NOMO-1 (cell line): ENCODE data around the gene NR2F6.
"Not testable (repeated sequence)": the region's sequence is repeated elsewhere in the genome, so short reads cannot be mapped to it uniquely, and the experiment has no call there.

Source experiments
- DNase-seq, 2 experiments: peaks; one replicate each; lab custom pipeline; 2025; ENCODE audit not compliant: unreplicated experiment in 2 of 2; lab: John Stamatoyannopoulos, UW

Gene NR2F6

DNA sequence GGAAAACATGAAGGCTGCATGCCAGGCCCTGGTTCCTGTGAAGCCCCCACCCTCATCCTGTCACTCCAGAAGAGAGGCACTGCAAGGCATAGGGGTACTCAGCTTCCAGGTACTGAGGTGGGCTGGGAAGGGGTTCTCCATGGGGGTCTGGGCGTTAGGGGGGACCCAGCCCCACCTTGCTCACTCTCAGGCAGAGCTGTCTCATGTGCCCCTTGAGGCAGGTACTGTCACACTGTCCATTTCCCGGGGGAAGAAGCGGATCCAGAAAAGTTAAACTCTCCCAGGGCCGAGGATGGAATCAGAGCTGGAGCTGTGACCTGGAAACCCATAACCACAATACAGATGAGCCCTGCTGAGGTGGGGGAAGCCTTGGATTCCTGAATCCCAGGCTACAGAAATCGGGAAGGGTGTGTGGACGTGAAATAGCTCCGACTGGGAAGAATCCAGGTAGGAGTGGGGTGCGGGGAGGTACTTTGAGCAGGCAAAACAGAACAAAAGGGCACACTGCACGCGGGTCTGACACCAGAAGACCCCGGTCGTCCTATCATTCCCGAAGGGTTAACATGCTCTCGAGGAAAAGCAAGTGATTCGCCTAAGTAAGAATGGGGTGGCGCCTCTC lies 31.1 kb downstream of the NR2F6 start:
- no peak for DNase-seq

DNA sequence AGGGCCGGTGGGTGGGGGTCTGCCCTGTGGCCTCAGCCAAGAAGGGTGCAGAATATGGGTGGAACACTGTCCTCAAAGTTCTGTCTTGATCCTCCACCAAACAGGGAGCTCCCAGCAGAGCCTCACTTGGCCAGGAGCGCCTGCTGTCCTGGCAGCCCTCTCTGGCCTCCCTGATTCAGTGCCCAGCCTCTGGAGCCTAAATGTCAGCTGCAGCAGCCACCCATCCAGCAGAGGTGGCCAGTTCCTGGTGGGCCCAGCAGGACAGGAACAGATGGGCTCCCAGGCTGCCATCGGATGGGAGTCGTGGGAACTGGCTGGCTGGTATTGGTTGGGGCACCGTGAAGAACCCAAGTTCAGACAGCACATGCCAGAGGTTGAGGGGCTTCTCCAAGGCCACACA lies 32.4 kb downstream of the NR2F6 start:
- DNase-seq = no peak

DNA sequence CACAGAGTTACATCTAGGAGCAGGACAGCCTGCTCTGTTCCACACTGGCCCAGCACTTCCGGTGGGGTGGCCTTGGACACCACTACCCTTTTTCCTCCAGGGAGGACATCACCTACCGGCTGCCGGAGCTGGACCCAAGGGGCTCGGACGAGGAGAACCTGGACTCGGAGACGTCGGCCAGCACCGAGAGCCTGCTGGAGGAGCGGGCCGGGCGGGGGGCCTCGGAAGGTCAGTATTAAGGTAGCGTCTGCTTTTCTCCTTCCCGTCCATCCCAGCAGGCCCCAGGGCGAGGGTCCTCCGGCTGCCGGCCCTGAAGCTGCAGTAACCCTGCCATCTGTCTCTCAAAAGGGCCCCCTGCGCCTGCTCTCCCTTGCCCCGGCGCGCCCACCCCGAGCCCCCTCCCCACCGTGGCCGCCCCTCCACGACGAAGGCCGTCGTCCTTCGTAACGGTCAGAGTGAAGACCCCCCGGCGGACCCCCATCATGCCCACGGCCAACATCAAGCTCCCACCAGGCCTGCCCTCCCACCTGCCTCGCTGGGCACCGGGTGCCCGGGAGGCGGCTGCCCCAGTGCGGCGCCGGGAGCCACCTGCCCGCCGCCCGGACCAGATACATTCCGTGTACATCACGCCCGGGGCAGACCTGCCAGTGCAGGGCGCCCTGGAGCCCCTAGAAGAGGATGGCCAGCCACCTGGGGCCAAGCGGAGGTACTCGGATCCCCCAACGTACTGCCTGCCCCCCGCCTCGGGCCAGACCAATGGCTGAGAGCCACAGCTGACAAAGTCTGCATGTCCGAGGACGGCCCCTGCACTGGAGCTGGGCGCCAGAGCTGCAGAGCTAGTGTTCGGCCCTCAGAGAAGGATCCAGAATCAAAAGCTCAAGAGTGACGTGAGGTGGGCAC lies 33.9 kb downstream of the NR2F6 start:
- DNase-seq = no peak

DNA sequence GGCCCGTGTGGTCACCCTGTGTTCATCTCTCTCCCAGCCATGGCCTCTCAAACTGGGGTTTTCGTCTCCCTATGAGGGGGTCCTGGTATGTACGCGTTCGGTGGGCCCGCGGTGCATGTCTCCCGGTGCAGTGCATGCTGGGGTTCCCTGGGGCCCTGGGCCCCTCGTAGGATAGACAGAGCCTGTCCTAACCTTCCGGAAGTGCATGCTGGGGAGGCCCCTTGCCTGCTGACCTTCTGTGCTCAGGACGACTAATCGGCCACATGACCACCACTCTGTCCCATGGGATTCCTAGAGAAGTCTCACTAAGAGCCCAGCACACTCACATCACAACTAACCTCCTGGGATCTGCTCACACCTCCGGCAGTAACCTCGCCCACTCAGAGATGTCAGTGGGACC lies 35.4 kb downstream of the NR2F6 start:
- no peak for DNase-seq

DNA sequence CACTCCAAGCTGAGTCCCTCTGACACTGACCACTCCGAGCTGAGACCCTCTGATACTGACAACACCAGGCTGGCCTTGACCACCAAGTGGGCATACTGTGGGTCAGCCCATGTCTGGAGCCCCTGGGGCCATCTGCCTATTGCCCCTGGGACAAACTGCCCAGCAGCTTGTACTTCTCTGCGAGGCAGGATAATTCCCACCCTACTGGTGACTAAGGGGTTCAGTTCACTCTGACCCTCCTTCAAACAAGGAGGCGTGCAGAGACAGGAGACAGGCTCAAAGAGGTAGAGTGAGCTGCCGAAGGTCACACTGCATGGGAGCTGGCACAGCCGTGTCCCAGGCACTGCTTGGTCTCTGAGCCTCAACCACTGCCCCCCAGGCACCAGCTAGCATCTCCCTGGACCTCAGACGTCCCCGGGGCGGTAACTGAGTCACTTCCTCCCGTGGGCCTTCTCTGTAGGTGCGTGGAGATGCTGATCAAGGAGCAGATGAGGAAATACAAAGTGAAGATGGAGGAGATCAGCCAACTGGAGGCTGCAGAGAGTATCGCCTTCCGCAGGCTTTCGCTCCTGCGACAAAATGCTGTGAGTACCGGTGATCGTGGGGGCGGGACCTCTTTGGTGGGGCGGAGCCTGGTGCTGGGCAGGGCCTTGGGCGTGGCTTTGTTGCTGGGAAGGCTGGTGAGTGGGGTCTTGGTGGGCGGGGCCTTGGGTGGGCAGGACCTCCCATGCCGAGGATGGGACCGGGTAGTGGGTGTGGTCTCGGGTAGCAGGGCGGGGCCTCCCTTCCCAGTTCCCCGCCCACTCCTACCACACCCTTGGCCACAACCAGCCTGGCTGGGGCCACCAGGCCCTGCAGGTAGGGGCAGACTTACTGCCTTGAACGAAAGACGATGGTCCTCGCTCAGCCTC lies 36.3 kb downstream of the NR2F6 start:
- DNase-seq = no peak

DNA sequence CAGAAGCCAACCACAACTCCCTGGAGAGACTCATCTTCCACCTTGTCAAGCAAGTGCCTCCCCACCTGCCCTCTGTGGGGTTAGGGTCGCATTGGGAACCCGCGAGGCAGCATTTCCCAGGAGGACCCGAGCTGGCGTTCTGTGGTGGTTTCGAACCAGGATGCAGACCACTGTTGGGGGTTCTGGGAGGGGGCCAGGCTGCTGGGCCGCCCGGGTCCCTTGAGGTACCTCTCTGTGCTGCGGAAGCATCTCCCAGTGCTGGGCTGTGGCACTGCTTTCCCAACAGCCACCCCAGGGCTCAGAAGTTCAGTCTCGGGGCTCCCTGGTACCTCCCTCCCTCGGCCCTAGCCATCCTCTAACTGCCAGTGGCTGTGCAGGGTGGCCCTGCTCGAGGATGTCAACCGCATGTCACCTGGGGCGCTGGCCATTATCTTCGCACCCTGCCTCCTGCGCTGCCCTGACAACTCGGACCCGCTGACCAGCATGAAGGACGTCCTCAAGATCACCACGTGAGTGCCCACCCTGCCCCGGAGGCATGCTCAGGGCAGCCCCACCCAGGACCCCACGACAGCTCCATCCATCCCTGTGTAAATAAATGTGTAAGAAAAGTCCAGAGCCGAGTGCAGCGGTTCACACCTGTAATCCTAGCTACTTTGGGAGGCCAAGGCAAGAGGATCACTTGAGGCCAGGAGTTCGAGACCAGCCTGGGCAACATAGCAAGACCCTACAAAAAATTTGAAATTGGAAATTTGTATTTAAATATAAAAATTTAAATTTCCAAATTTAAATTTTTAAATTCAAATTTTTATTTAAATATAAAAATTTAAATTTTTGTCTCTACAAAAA lies 38.8 kb downstream of the NR2F6 start:
- DNase-seq = no peak

DNA sequence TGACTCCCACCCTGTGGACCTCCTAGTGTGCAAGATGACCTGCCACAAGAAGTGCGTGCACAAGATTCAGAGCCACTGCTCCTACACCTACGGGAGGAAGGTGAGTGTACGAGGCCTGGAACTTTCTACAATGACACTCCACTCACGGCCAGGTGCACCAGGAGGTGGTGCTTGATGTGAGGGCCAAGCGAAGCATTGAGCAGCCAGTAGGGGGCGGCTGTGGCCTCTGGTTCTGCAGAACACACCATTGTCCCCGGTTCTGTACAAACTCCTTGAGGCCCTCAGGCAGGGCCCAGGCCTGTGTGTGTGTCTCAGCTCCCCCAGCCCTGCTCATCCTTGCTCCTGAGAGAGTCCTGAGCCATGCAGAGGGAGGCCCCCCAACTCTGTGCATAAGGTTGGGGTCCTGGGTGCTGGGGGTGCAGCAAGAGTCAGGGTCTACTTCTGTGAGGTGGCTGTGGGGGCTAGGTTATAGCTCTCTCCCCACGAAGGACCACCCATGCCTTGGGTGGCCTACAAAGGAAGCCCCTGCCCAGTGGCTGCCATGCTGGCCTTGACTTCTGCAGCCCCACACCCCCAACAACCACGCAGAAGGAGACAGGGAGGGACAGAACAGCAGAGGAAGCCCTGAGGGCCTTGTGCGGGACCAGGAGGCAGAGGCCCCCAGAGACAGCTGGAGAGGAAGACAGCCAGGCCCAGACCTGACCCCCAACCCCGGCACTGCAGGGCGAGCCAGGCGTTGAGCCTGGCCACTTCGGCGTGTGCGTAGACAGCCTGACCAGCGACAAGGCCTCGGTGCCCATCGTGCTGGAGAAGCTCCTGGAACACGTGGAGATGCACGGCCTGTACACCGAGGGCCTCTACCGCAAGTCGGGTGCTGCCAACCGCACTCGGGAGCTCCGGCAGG lies 40.2 kb downstream of the NR2F6 start:
- DNase-seq = peak; percentile 18 to 21

DNA sequence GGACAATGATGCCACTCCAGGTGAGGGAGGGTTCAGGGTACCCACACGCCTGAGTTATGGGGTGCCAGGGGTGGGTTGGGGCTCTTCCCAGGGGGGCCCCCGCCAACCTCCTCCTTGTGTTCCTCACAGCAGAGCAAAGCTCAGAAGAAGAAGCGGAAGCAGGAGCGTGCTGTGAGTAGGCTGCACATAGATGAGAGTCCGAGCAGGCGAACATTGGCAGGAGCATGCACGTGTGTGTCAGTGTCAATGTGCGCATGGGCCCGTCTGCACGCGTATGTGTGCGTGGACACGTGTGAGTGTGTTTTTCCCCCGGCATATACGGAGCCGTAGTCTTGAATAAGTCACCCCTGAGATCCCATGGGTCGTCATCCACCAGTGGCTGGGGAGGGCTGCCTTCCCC lies 43.0 kb downstream of the NR2F6 start:
- DNase-seq = no peak

DNA sequence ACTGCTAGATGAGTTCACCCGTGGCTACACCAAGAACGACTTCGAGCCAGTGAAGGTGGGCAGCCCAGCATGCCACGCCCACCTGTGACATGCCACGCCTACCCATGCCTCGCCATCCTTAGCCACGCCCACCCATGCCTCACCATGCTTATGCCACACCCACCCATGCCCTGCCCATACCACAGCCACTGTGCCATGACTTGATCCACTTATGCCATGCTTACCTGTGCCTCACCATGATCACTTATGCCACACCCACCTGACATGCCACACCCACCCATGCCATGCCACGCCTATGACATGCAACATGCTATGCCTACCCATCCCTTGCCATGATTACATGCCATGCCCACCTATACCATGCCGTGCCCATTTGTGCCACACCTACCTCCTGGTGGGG lies 43.5 kb downstream of the NR2F6 start:
- DNase-seq = no peak

DNA sequence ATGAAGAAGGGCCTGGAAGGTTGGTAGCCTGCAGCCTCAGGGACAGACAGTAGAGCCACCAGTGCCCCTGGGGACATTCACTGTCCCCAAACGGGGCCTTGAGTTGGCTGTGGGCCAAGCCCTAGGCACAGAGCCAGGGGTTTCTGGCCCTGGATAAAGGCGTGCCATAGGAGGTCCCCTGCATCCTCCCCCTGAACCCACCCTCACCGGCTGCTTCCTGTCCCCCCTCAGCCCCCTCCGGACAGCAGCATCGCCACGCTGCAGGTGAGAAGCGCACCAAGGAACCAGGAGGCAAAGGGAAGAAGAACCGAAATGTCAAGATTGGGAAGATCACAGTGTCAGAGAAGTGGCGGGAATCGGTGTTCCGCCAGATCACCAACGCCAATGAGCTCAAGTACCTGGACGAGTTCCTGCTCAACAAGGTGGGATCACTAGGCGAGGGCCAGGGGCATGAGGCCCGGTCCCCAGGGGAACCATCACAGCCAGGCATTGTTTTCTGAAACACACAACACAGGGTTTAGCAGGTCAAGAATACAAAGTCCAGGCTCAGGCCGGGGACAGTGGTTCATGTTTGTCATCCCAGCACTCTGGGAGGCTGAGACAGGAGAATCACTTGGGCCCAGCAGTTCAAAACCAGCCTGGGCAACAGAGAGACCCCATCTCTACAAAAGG lies 45.2 kb downstream of the NR2F6 start:
- no peak for DNase-seq

DNA sequence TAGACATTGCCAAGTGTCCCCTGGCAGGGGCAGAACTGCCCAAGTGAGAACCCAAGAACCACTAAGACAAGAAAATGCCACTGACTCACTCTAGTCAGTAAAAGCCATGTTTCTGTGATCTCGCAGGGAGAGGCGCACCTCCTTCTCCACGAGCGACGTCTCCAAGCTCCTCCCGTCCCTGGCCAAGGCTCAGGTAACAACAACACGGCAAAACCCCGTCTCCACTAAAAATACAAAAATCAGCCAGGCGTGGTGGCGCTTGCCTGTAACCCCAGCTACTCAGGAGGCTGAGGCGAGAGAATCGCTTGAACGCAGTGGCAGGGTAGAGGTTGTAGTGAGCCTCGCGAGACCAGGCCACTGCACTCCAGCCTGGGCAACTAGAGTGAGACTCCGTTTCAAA lies 48.1 kb downstream of the NR2F6 start:
- DNase-seq = no peak

DNA sequence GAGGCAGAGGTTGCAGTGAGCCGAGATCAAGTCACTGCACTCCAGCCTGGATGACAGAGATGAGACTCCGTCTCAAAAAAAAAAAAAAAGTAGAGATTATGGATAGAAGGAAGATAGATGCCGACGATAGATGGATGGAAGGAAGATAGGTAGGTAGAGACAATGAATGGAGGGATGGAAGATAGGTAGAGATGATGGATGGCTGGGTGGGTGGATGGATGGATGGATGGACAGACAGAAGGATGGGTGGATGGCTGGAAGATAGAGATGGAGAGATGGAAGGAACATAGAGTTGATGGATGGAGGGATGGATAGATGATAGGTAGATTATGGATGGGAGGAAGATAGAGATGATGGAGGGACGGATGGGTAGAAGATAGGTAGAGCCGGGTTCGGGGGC lies 49.1 kb downstream of the NR2F6 start:
- DNase-seq = no peak

DNA sequence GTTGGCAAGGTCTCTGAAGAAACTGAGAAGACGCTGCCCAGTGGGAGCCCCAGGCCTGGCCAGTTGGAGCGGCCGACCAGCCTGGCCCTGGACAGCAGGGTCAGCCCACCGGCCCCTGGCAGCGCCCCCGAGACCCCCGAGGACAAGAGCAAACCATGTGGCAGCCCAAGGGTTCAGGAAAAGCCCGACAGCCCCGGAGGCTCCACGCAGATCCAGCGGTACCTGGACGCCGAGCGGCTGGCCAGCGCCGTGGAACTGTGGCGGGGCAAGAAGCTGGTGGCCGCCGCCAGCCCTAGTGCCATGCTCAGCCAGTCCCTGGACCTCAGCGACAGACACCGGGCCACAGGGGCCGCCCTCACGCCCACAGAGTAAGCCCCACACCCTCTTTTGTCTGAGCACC lies 50.6 kb downstream of the NR2F6 start:
- DNase-seq = no peak

DNA sequence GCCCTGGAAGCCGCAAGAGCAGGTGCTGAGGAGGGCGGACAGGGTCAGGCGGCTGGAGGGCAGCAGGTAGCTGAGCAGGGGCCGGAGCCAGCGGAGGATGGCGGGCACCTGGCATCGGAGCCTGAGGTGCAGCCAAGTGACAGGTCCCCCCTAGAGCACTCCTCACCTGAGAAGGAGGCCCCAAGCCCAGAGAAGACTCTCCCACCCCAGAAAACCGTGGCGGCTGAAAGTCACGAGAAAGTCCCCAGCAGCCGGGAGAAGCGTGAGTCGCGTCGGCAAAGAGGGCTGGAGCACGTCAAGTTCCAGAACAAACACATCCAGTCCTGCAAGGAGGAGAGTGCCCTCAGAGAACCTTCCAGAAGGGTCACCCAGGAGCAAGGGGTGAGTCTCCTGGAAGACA lies 51.1 kb downstream of the NR2F6 start:
- no peak for DNase-seq

DNA sequence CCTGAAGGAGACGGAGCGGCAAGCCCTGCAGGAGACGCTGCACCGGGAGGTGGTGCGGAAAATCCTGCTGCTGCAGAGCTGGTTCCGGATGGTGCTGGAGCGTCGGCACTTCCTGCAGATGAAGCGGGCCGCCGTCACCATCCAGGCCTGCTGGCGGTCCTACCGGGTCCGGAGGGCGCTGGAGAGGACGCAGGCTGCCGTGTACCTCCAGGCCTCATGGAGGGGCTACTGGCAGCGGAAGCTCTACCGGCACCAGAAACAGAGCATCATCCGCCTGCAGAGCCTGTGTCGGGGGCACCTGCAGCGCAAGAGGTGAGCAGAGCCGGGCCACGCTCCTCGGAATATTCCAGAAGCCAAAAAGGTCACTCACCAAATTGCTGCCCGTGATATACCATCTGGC lies 53.0 kb downstream of the NR2F6 start:
- no peak for DNase-seq

DNA sequence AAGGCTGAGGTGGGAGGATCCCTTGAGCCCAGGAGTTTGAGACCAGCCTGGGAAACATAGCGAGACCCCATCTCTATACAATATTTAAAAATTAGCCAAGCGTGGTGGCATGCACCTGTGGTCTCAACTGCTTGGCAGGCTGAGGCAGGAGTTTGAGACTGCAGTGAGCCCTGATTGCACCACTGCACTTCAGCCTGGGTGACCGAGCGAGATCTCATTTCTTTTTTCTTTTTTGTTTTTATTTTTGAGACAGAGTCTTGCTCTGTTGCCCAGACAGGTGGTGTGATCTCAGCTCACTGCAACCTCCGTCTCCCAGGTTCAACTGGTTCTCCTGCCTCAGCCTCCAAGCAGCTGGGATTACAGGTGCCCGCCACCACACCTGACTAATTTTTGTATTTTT lies 54.0 kb downstream of the NR2F6 start:
- not testable (repeated sequence) for DNase-seq

DNA sequence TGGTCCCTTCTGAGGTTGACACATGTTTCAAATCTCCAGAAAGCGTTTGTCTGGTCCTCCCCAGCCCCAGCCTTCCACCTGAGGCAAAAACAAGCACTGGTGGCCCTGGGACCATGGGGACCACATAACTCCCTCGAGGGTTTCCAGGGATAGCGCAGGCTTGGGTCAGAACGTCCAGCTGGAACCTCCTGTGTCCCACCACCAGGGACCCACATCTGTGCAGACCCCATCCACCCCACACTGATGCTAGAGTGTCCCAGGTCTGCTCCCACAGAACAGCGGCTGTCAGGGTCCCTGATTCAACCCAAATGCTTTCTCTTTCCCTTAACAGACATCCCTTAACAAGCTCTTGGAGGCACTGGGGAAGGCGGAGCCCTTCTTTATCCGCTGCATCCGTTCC lies 60.1 kb downstream of the NR2F6 start:
- DNase-seq = no peak

DNA sequence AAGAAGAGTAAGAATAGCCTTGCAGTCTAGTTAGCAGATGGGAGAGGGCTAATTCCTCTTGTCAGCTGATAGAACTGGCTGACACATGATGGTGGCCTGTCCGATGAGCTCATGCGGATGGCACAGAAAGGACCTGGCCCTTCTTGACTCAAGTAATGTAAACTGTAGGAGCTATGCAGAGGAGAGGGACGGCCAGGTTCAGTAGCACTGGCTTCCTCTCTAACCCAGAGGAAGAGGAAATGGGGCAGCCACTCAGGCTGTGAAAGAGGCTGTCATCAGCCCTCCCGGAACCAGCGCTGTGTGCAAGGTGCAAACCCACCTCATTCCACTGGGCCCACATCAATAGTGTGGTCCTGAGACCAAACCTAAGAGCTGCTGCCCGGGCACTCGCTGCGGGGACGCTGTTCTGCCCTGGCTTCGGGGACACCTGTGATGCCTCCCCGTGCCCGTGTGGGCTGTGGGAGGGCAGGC lies 61.3 kb downstream of the NR2F6 start:
- DNase-seq = peak; percentile 40 to 71

DNA sequence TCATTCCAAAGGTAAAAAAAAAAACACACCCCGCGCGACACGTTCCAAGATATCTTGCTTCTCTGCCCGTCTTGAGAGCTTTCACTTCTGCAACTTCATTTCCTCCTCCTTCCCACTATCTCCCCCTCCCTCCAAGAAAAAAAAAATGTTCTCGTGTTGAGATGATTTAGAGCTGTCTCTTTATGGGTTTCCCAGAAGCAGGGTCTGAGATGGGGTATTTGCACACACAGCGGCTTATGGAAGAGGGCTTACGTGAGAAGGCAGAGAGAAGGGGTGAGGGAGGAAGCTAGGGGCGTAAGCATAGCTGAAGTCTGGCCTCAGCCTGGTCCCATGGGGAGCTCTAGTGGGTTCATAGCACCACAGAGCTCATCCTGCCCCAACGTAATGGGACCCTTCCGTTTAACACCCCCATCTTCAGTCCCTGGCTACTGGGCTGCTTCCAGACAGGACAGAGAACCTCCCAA lies 61.8 kb downstream of the NR2F6 start:
- DNase-seq = peak; percentile 66 to 82
